NCI-H69 (cell line): ENCODE measurements around the gene CAPS.
A peak's percentile ranks its signal among the peaks of the same experiment; 100 is the strongest.

ENCODE experiments used
- DNase-seq: peaks from one replicate; lab custom pipeline; 2025; lab: John Stamatoyannopoulos, UW

The CAPS gene

DNA sequence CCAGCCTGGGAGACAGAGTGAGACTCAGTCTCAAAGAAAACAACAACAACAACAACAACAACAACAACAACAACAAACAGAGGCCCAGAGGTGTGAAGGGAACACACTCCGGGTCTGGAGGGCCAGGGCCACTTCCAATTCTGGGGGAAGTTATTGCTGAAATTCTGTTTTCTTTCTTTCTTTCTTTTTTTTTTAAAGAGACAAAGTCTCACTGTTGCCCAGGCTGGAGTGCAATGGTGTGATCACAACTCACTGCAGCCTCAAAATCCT, 3.5 kb upstream of the CAPS start:
- no peak for DNase-seq

DNA sequence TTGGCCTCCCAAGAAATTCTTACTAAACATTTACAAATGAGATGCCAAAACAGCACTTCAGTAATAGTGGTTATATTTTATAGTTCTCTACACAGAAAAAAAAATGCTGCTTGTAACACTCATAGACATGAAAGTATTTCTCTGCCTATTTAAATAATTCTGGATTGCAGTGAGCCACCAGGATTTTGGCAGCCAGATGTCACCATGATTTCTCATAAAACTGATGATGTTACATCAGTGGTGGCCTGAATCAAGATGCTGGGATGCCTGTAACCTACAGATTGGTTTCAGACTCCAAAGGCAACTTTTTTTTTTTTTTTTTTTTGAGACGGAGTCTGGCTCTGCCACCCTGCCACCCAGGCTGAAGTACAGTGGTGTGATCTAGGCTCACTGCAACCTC, 2.7 kb upstream of the CAPS start:
- peak; percentile 34 for DNase-seq

DNA sequence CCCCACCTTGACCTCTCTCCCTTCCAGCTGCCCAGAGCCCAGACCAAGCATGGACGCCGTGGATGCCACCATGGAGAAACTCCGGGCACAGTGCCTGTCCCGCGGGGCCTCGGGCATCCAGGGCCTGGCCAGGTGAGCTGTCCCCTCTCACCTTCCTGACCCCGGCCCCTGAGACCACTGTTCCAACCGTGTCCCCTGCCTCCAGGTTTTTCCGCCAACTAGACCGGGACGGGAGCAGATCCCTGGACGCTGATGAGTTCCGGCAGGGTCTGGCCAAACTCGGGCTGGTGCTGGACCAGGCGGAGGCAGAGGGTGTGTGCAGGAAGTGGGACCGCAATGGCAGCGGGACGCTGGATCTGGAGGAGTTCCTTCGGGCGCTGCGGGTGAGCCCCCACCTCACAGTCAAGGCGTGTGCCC, 312 bp downstream of the CAPS start:
- no peak for DNase-seq

DNA sequence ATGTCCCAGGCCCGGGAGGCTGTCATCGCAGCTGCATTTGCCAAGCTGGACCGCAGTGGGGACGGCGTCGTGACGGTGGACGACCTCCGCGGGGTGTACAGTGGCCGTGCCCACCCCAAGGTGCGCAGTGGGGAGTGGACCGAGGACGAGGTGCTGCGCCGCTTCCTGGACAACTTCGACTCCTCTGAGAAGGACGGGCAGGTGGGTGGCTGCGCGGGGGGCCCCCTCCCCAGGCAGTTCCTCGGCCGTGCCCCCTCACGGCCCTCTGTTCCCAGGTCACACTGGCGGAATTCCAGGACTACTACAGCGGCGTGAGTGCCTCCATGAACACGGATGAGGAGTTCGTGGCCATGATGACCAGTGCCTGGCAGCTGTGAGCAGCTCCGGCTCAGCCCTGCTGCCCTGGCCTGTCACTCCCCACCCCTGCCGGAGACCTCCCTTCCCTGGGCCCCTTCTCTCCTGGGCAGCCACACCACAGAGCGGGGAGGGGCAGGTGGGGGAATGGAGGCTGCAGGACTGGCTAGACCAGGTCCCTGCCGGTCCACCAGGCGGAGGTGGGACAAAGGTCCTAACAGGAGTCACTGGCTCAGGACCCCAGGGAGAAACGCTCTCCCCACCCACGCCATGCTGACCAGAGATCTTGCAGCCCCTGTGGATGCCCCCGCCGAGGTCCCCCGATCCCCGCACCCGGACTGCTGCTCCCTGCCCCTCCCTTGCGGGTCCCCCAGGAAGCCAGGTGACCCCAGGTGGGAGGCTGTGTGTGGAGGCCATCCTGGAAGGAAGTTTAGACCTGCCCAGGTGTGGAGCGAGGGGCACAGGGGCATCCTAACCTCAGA, 1.1 kb downstream of the CAPS start:
- DNase-seq: no peak

DNA sequence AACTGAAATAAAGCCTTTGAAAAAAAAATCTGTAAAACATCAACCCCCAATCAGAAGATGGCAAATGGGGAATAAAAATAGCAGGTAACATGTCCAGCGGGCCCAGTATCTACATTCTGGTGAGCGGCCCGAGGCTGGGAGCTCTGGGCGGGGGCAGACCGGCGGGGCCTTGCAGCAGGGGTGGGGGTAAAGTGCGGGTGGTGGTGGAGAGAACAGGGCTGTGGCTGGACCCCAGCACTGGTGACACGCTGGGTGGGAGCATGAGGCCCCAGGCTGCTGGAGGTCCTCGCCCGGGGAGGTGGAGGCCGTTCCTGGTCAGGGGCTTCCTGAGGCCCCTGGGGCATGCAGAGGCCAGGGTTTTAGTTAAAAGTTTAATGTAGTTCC, 1.7 kb downstream of the CAPS start:
- no peak for DNase-seq

DNA sequence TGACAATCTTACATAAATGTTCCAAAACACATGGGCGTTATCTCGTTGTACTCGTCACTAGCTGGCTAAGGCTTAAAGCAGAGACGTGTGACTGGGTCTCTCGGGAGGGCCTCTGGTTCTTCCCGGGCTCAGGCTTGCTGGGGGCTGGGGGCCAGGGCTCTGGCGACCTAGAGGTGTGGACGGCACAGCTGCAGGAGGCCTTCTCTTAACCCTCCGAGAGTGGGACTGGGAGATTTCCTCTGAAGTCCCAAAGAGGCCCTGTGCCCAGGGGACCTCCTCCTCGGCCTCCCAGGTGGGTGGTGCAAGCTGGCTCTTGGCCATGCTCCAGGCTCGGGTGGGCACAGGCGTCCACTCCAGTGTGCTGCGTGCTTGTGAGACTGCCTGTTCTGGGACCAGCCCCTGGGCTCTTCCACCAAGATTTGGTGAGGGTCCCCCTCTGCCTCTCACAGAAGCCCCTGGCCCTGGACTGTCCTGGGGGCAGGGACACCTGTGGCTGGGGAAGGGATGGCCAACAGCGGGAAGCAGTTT, 2.2 kb downstream of the CAPS start:
- DNase-seq: no peak

DNA sequence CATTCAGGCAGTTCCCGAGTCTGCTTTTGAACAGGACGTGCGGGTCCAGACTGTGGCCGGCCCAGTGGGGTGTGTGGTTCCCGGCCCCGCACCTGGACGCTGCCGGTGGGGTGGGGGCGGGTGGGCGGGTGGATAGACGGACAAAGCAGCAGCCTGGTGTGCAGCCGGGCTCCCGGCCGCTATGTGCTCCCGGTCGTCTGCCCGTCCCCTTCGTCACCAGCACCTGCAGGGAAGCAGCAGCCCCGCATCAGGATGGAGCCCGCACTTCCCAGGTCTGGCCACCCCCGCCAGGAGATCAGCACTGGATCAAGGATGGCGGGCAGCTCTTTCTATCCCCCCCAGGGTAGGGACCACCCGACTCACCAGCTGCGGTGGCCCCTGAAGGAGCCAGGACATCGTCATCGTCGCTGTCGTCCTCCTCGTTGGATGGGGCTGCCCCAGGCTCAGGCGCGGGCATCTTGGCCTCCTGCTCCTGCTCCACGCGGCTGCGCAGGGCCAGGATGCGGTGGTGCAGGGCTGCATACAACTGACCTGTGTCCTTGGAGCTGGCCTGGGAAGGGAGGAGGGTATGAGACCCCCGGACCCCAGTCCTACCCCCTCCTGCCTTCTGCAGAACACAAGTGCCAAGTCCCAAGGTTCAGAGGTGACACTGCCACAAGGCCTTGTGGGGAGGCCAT, 3.5 kb downstream of the CAPS start:
- DNase-seq: no peak

DNA sequence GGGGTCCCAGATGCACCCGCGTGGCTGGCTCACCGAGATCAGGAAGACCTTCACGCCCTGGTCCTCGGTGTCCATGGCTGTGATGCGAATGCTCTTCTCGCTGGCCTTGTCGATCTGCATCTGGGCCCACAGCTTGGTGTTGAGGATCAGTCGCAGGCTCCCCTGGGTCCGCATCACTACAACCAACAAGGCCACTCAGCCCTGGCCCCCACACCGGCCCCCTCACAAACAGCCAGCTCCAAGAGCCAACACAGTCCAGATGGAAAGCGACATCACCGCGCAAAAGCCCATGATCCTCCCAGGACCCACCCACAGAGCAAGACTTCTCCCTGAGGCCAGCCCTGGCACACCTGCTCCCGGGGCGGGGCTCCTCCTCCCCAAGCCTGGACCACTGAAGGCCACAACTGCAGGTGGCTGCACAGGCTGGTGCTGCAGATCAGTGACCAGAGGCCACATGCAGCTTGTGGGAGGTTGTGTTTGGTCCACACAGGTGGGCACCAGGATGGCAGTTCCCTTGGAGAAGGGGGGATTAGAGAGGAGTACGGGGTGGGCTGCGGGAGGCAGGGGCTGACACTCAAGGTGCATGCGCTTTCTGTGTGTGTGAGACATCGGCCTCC, 4.5 kb downstream of the CAPS start:
- peak; percentile 31 for DNase-seq

DNA sequence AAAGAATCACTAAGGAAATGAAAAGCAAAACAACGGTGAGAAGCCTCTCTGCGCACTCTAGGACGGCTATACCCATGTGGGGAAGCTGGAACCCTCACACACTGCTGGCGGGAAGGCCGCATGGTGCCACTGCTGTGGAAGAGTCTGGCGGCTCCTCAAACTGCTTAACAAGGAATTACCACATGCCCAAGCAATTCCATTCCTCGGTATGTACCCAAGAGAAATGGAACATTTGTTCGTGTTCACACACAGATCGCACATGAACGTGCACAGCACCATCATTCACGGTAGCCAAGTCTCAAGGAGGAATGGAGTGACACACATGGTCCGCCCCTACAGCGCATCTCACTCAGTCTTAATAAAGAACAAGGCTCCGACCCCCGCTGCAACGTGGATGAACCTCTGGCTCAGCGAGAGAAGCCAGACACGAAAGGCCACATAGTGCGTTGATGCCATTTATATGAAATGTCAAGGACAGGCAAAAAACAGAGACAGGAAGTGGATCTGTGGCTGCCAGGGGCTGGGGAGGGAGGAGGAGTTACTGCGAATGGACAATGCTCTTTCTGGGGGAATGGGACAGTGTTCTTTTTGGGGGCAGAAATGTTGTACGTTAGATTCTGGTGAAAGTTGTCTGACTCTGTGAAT, 7.6 kb downstream of the CAPS start:
- DNase-seq: no peak

DNA sequence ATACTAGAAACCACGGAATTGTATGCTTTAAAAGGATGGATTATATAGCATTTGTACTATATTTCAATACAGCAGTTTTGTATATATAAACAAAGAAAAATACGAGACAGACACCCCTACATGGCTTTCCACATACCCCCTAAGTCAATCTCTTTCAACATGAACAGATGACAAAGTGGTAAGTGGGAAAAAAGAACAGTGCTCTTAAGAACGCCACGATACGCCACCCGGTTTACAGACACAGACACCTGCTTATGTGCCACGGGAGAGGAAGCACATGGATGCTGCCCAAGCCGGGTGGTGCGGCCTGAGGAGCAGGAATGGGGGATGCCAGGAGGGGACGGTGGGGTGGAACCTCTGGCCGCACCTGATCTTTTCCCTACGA, 8.1 kb downstream of the CAPS start:
- DNase-seq: no peak

DNA sequence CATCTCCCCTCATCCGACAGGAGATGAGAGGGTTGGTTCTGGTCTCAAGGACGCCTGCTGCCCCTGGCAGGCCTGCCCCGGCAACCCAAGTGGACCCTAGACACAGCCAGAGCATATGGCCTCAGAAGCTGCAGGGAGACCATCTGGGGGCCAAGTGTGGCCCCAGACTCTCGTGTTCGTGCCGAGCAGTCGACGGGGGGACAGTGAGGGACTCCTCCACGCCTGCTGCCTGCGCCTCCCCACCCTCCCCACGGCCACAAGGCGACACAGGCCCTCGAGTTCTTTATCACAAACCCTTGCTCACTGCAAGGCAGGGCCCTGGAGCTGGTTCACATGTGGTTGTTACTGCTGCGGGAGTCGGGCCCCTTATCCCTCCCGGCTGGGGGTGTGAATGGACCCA, 9.3 kb downstream of the CAPS start:
- DNase-seq: no peak

DNA sequence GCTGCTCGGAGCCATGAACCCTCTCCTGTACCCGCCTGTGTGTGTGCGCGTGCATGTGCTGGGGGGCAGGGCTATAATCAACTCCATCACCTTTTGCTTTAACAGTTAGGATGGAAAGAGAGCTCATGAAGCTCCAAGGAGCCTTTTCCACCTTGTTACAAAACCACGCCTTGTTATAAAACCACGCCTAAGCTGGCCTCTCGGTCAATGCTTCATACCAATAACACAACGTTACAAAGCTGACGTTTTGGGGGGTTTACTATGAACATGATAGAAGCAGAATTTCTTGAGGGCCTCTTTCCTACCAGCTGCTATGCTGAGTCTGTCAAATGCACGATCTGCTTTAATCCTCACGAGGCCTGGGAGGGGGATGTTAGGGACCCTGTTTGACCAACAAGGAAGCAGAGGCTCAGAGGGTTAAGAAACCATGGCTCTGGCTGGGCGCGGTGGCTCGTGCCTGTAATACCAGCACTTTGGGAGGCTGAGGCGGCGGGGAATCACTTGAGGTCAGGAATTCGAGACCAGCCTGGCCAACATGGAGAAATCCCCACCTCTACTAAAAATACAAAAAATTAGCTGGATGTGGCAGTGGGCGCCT, 11.9 kb downstream of the CAPS start:
- no peak for DNase-seq

DNA sequence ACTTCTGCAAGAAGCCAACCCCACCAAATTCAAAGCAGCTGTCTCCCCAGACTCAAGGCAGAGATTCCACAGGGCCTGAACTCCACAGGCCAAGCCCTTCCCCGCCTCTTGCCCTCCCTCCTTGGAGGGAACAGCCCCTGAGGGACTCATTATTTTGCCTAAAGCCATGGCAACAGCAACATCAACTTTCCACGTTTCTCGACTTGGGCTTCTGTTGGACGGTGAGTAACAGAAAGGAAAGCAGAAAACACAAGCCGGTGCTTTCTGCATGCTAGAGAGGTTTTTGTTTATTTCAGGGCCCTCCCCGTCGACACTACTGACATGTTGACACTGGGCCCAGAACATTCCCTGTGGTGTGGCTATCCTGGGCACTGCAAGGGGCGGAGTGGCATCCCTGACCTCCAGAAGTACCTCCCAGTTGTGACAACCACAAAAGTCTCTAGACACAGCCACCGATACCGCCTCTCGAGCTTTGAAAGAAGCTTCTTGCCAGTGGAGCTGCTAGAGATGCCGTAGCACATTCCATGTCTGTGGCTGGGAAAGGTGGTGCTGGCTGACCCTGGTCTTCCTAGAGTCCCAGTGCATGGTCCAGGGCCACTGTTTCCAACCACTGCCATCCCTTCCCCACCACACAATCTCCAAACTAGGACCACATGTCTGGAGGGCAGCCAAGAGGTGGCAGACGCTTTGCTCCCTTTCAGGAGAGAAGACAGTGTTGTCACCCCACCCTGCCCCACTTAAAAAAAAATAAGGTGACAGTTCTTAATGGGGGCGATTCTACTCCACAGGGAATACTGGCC, 12.8 kb downstream of the CAPS start:
- DNase-seq: no peak

DNA sequence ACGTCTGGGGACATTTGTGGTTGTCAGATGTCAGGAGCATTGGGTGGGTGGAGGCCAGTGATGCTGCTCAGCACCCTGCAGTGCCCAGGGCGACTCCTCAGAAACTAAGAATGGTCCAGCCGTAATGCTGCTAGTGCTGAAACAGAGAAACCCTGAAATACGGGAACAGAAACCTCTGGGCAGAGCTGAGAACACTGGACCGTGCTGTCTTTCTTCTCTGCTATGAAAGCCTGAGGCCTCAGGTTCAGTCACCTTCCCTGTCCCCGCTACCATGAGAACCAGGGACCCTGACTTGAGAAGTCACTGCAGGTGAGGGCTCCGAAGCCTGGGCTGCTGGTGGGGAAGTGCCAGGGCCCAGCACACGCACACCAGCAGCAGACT, 13.4 kb downstream of the CAPS start:
- DNase-seq: no peak

DNA sequence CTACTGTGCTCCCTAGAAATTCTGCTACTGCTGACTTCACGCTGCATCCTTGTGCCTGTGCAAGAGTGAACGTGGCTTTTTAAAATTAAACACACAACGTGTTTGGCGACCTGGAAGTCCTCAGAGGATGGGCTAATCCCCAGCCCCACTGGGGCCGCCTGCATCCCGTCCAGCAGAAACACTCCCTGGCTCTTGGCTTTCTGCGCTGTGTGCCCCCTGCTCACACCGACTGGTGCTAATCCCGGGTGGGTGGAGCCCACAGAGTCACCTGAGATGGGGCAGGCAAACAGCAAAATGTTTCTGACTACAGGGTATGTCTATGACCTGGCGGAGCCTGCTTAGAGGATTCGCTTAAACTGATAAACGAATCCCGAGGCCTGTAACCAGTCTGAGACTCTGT, 15.1 kb downstream of the CAPS start:
- DNase-seq: no peak

DNA sequence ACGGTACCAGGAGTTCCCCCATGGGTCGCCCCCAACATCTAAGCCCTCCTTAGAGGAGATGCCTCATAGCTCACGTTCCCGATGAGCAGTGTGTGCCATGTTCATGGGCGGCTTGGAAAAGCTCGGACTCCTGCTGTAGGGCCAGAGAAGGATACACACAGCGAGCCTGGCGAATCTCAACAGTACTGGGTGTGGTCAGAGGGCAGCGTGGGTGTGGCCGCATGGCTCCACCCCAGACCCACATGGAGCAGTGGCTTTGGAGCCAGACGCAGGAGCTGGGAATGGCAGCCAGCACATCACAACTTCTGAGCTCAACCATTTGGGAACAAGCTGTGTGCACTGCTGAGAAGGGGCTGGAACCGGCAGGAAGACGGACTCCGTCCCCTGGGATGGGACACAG, 15.6 kb downstream of the CAPS start:
- DNase-seq: no peak

DNA sequence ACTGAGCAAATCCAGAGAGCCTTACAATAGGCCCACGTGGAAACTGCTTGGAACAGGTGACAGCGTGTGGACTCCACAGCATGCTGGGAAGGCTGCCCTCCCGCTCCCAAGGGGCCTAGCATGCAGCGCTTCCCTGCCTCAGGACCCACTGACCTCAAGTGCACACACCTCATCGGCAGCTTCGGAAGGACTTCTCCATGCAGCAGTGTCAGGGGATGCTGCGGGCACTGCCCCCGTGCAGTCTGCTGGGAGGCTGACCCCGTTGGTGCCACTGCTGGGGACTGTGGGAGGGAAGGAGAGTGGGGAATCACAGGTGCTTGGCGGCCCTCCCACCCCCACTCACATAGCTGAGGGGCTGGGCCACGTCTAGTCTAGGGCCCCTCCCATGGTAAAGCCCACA, 17.2 kb downstream of the CAPS start:
- no peak for DNase-seq

DNA sequence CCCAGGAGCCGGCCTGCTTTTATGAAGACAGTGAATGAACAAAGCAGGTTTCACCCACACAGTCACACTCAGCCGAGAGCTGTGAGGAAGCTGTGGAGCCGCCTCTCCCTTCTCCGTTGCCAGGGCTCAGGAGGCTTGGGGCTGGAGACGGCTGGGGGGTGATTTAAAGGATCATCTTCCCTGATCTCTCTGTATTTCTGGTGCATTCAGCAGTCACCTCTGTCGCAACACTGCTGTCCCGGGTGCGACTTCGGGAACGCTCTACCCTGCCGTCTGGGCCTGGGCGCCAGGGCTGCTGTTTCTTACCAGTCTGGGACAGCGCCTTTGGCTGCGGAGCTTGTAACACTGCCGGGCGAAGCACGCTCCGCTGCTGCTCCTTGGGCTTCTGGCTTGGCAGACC, 18.1 kb downstream of the CAPS start:
- no peak for DNase-seq

DNA sequence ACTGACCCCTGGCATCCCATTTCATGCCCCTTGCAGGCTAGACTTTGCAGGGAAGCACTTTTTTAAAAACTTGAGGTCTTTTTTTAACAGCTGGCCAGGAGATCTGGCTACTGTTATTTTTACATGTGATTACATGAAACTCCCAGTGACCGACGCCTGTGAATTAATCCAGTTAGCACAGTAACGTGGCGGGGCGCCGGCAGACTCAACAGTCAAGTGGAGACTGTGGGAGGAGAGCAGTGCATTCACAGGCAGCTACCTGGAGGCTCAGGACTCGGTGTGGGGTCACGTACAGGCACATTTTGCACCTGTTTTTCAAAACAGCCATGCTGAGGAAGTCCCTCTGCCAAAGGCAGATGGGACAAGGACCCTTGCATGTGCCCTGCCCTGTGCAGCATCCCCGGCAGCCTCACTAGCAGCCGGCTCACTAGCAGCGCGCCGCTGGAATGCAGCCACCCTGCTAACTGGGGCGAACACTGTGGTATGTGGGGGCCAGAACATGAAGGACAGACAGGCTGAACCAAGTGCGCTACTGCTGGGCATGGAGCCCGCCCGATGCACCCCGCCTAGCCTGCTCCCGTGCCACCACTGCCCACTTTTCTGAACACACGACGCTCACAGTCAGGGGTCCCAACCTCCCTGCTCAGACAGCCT, 18.7 kb downstream of the CAPS start:
- no peak for DNase-seq

DNA sequence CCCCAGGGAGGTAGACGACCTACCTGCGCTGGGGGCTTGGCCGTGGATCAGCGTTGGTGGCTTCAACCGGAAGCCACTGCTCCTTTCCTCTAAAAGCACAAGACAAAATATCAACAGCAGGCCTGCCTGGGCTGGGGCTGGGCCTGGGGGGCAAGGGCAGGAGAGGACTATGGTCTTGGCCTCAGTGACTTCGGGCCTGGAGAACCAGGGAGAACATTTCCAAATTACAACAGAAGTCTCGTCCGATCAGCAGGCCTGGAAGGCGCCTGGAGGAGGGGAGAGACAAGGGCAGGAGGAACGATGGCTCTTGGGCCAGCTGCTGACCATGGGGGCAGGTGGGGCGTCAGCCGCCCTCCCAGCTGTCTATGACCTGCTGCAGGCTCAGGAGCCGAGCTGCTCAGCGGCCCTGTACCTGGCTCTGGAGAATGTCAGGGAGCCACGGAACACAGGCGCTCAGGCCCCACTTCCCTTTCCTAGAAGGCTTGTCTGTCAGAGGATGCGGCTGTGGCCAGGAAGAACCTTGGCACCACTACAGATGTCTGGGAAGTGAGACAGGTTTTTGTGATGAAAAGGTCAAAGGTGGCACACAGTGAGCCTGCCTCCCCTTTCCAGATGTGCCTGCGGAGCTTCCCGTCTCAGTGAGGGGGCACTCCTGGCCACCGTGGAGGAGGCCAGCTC, 19.5 kb downstream of the CAPS start:
- DNase-seq: no peak

DNA sequence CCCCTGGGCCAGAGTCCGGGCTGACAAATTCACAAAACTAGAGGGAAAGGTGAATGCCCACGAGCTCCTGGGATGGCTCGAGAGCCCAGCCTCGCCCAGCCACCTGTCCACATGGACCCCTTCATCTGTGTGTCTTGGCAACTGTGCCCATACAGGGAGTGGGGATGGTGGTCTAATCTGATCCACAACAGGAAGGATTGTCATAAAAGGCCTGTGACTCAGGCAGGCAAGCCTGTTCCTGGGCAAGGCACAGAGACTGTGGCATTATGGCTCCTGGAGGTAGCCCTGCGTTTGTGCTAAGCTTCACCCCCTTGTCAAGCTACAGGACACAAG, 20.0 kb downstream of the CAPS start:
- no peak for DNase-seq
